Endothelial cell of umbilical vein (primary cell): ENCODE measurements around the gene RAC3.

Experiments used
- EZH2 ChIP-seq: IDR thresholded peaks from 2 replicates; pipeline ENCODE4 v1.6.1; 2012; ENCODE audit warnings: borderline replicate concordance, low read depth, mild to moderate bottlenecking, moderate library complexity, low read length, inconsistent platforms; ENCODE audit not compliant: severe bottlenecking
- FOS ChIP-seq: IDR thresholded peaks from 2 replicates; pipeline ENCODE4 v1.6.1; 2011; ENCODE audit warnings: mild to moderate bottlenecking, low read length, moderate library complexity, borderline replicate concordance; ENCODE audit not compliant: insufficient read depth
- GATA2 ChIP-seq: IDR thresholded peaks from 2 replicates; pipeline ENCODE4 v1.7.0; 2011; ENCODE audit warnings: low read depth, mild to moderate bottlenecking, moderate library complexity, mixed read lengths, low read length; ENCODE audit not compliant: insufficient read length, insufficient read depth
- JUN ChIP-seq: IDR thresholded peaks from 2 replicates; pipeline ENCODE4 v1.6.1; 2011; ENCODE audit warnings: borderline replicate concordance, low read depth; ENCODE audit not compliant: insufficient read length, insufficient read depth
- MAX ChIP-seq: IDR thresholded peaks from 2 replicates; pipeline ENCODE4 v1.6.1; 2011; ENCODE audit not compliant: insufficient read depth, insufficient read length
- MYC ChIP-seq: IDR thresholded peaks from one replicate; pipeline ENCODE4 v1.6.1; 2011; ENCODE audit warnings: mild to moderate bottlenecking, low read depth, low read length
- POLR2A ChIP-seq: IDR thresholded peaks from 2 replicates; pipeline ENCODE4 v1.6.1; 2012; ENCODE audit warnings: low read depth, mild to moderate bottlenecking, control low read depth, low read length
- POLR2AphosphoS5 ChIP-seq: IDR thresholded peaks from 2 replicates; pipeline ENCODE4 v1.6.1; 2012; ENCODE audit warnings: low read depth, mild to moderate bottlenecking, control low read depth, low read length, moderate library complexity; ENCODE audit not compliant: insufficient read depth
- TF ChIP-seq, protein P1 (sequence below), 2 donors: IDR thresholded peaks; 1 replicate in 1 of 2; 2 replicates in 1 of 2; pipeline ENCODE4 v1.5.1; 2011; ENCODE audit warnings: low read length in 2 of 2, mild to moderate bottlenecking in 2 of 2, moderate library complexity in 2 of 2, control low read depth in 1 of 2, inconsistent platforms in 1 of 2, low read depth in 1 of 2; ENCODE audit not compliant: insufficient read depth in 1 of 2; ENCODE audit errors: extremely low read depth in 1 of 2

DNA sequence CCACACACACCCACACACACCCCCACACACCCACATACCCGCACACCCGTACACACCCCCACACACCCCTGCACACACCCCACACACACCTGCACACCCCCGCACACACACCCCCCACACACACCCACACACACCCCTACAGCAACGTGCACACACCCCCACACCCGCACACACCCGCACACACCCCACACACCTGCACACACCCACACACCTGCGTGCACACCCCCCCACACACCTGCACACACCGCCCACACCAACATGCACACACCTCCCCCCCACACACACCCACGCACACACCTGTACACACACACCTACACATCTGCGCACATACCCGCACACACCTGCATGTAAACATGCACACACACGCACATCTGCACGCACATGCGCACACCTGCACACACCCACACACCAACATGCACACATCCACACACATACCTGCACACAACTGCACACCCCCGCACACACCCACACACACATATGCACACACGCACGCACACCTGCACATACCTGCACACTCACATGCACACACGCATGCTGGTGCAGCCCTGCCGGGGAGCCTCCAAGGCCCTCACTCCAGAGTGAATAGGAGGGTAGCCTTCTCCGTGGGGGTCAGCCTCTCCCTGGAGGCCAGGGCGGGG, 46.6 kb upstream of the RAC3 start:
- TF ChIP-seq, protein P1, sequence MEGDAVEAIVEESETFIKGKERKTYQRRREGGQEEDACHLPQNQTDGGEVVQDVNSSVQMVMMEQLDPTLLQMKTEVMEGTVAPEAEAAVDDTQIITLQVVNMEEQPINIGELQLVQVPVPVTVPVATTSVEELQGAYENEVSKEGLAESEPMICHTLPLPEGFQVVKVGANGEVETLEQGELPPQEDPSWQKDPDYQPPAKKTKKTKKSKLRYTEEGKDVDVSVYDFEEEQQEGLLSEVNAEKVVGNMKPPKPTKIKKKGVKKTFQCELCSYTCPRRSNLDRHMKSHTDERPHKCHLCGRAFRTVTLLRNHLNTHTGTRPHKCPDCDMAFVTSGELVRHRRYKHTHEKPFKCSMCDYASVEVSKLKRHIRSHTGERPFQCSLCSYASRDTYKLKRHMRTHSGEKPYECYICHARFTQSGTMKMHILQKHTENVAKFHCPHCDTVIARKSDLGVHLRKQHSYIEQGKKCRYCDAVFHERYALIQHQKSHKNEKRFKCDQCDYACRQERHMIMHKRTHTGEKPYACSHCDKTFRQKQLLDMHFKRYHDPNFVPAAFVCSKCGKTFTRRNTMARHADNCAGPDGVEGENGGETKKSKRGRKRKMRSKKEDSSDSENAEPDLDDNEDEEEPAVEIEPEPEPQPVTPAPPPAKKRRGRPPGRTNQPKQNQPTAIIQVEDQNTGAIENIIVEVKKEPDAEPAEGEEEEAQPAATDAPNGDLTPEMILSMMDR (IDR thresholded peaks at IDR 0.05; ENCODE audit: extremely low read depth in 1 of 2, insufficient read depth in 1 of 2, low read depth in 1 of 2, low read length in 2 of 2) = no peak
- TF ChIP-seq POLR2A (no peak), POLR2AphosphoS5 (no peak), EZH2 (no peak), JUN (no peak), GATA2 (no peak), MYC (no peak), MAX (no peak), FOS (no peak)
